Left ventricle myocardium superior (tissue), 1 donor: Measurements from ENCODE around the gene SNHG17. TPM values are rescaled to one million over a fixed set of nuclear protein-coding genes. Genes with fewer than 3 reads are reported as not detected.
A peak's percentile ranks its signal among the peaks of the same experiment; 100 is the strongest.
"Not testable (repeated sequence)": the region's sequence is repeated elsewhere in the genome, so short reads cannot be mapped to it uniquely, and the experiment has no call there.

Experiments used
- ATAC-seq: fragments of 200-7000 bp; cut with Tn5 transposase; one replicate; pipeline ENCODE4 v1.9.1; 2020; ENCODE audit warnings: mild to moderate bottlenecking, moderate library complexity
- DNase-seq: peaks from one replicate; pipeline ENCODE4 v3.0.0-alpha.2; 2020
- intact Hi-C: fragments of 100-400 bp; cut with micrococcal nuclease; formaldehyde crosslinking; loops from one replicate; pipeline ENCODE4 v1.11.0; 2022
- total RNA-seq: library from RNA; stranded (reverse); fragmentation: NEBNext Ultra II Directional; extraction: Animal tissue kit (Norgen Biotek cat#: 25700); gene quantifications from one replicate; pipeline ENCODE4 v1.2.1, GENCODE V29; 2021
- donor health status: DM: no; HTN: yes; CAD: no; lungs with severe emphysema.

SNHG17 gene
- total RNA-seq, 1 donor from 2014 or later: 5.0 TPM

GRCh38 chr20:38426006-38426897, 8.9 kb downstream of the SNHG17 start:
- intact Hi-C loops: no loop called here
- DNase-seq: no peak
- no peak for ATAC-seq

- DNase-seq (no peak), ATAC-seq (no peak)
- intact Hi-C loops: no loop called here
Observed at GRCh38 chr20:38424401-38424800, 10.7 kb downstream of the SNHG17 start.

GRCh38 chr20:38423541-38423940, 11.6 kb downstream of the SNHG17 start:
- ATAC-seq (no peak), DNase-seq (no peak)
- intact Hi-C loops: no loop called here

- ATAC-seq (no peak), DNase-seq (no peak)
- intact Hi-C loops: no loop called here
Observed at GRCh38 chr20:38421915-38422314, 13.2 kb downstream of the SNHG17 start.

GRCh38 chr20:38420388-38421085, 14.6 kb downstream of the SNHG17 start:
- DNase-seq: no peak
- intact Hi-C loops: no loop called here
- no peak for ATAC-seq

GRCh38 chr20:38418509-38419204, 16.5 kb downstream of the SNHG17 start:
- peak; percentile 75 for DNase-seq
- intact Hi-C loops: no loop called here
- ATAC-seq: peak; percentile 88

GRCh38 chr20:38414769-38415450, 20.2 kb downstream of the SNHG17 start:
- DNase-seq (no peak), ATAC-seq (no peak)
- intact Hi-C loops: no loop called here

GRCh38 chr20:38412877-38413577, 22.1 kb downstream of the SNHG17 start:
- intact Hi-C loops: no loop called here
- no peak for ATAC-seq
- DNase-seq: no peak

- DNase-seq, ATAC-seq, intact Hi-C loops: not testable (repeated sequence)
Observed at GRCh38 chr20:38407822-38408221, 27.3 kb downstream of the SNHG17 start.

- DNase-seq (no peak), ATAC-seq (no peak)
- intact Hi-C loops: no loop called here
Observed at GRCh38 chr20:38407321-38407720, 27.8 kb downstream of the SNHG17 start.

GRCh38 chr20:38406476-38406875, 28.7 kb downstream of the SNHG17 start:
- intact Hi-C loops: no loop called here
- DNase-seq: no peak
- no peak for ATAC-seq

GRCh38 chr20:38405132-38405531, 30.0 kb downstream of the SNHG17 start:
- ATAC-seq (no peak), DNase-seq (no peak)
- intact Hi-C loops: no loop called here

- no peak for ATAC-seq
- no peak for DNase-seq
- intact Hi-C loops: no loop called here
Observed at GRCh38 chr20:38404016-38404415, 31.1 kb downstream of the SNHG17 start.

GRCh38 chr20:38402816-38403215, 32.3 kb downstream of the SNHG17 start:
- no peak for ATAC-seq
- intact Hi-C loops: no loop called here

GRCh38 chr20:38402089-38402488, 33.0 kb downstream of the SNHG17 start:
- ATAC-seq (no peak), DNase-seq (no peak)
- intact Hi-C loops: no loop called here

More at GRCh38 chr20:38402816-38403215, 32.3 kb downstream of the SNHG17 start:
- DNase-seq: no peak

GRCh38 chr20:38395751-38396395, 39.3 kb downstream of the SNHG17 start:
- ATAC-seq, DNase-seq, intact Hi-C loops: not testable (repeated sequence)

GRCh38 chr20:38395165-38395564, 40.0 kb downstream of the SNHG17 start:
- DNase-seq: no peak
- intact Hi-C loops: no loop called here
- ATAC-seq: peak; percentile 35

- DNase-seq (no peak), ATAC-seq (no peak)
- intact Hi-C loops: no loop called here
Observed at GRCh38 chr20:38393259-38393658, 41.9 kb downstream of the SNHG17 start.
